ENCODE results near the gene RTL5. TPM values are rescaled to one million over a fixed set of nuclear protein-coding genes. Genes with fewer than 3 reads are reported as not detected.

RTL5 gene
- total RNA-seq, 4 donors from 2014 or later: 8.8 to 19.0 (median 9.9) TPM

DNA sequence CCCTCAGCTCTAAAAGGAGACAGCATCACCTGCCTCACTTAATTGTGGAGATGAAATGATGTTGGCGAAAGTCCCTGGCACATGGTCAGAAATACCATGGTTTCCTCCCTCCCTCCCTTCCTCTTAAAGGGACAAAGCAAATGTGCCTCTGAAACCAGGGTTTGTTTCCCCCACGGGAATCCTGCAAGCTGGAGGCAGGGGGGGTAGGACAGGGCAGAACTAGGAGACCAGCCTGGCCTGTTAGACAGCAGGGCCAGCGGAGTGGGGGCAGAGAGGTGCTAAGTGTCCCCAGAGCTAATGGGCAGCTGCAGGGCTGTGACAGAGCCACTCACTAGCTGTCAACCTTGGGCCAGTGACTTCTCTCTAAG is 5.7 kb downstream of the RTL5 start:
- Histone ChIP-seq H3K9me3 (no peaks in the 10 kb centered on the region), H3K4me1 (peaks cover 13 to 100% (median 18%) of the 10 kb centered on the region in 3 donors), H3K4me3 (no peak overlapping the region), H3K36me3 (no peaks in the 10 kb centered on the region), H3K27ac (peak overlapping the region; percentile 79 to 89 (median 80)), H3K27me3 (no peaks in the 10 kb centered on the region)
- ATAC-seq: no peak
- WGBS, 2 donors (ENCODE audit: low coverage in 1 of 2): no CpG with 5 or more reads among the region's 3 CpGs
- TF ChIP-seq POLR2A (IDR thresholded peaks at IDR 0.05) (no peak), CTCF (IDR thresholded peaks at IDR 0.05) (no peak), POLR2AphosphoS5 (IDR thresholded peaks at IDR 0.05) (no peak), EP300 (IDR thresholded peaks at IDR 0.05) (no peak)

DNA sequence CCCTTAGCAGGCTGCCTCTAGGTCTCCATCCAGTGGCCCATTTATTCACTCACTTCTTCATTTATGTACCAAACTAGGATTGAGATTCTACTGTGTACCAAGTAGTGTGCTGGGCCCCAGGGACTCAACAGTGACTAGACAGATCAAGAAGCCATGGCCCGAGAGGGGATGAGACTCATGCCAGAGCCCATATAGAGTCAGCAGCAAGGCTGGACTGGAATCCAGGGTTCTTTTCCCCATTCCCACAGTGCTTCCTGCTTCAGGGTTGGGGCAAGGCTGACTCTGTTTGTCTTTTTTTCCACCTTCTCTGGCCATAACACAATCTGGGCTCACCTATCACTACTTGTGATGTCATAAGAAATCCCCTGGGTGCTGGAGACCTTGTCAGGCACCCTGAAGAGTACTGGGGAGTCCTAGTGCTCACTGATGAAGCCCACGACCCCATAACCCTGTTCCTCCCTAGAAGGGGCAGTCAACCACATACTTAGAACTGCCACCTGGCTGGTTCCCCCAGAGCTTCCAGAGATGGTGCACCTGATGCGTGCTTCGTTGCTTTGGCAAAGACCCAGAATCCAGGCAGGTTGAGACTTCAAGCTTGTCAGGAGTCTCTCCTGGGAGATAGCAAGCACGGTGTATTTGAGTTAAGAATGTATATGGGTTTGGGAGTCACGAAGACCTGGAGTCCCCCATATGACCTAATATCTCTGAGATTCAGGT is 6.2 kb downstream of the RTL5 start:
- Histone ChIP-seq H3K4me1 (peaks cover 15 to 100% (median 23%) of the 10 kb centered on the region in 3 donors), H3K27ac (peak overlapping the region; percentile 79 to 89 (median 80)), H3K36me3 (no peaks in the 10 kb centered on the region), H3K4me3 (no peak overlapping the region), H3K27me3 (no peaks in the 10 kb centered on the region), H3K9me3 (no peaks in the 10 kb centered on the region)
- 40% methylated on average over 3 of the region's 6 CpGs; no CpG with 5 or more reads in 1 of the 2 donors for WGBS, 2 donors (ENCODE audit: low coverage in 1 of 2)
- no peak for ATAC-seq
- TF ChIP-seq POLR2AphosphoS5 (IDR thresholded peaks at IDR 0.05): no peak
- no peak for TF ChIP-seq EP300 (IDR thresholded peaks at IDR 0.05)
- no peak for TF ChIP-seq CTCF (IDR thresholded peaks at IDR 0.05)
- no peak for TF ChIP-seq POLR2A (IDR thresholded peaks at IDR 0.05)

DNA sequence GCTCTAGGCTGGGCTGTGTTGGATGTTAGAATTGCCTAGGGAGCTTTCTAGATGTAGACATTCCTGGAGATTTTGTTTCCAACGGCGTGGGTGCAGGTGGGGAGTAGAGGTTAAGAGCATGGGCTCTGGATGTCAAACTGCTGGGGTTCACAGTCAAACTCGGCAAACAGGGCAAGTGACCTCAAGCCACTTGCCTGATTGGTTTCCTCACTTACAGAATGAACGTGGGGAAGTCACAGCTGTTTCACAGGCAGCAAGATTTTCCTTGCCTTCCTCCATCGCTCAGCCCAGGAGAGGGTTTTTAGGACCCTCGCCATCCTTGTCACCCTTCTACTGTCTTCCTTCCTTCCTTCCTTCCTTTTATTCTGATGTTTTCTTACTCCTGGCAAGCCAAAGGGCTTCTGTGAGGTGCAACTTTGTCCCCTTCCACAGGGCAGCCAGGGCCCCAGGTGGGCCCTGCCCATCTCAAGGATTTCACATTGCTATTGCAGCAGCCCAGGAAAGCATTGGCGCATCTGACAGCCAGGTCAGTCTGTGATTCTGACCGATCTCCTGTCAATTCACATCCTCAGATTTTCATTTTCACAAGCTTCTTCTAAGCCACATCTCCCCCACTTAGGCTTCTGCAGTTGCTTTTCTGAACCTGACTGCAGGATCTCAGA is 7.0 kb downstream of the RTL5 start:
- Histone ChIP-seq H3K27ac (peak overlapping the region; percentile 79 to 89 (median 80)), H3K9me3 (no peaks in the 10 kb centered on the region), H3K27me3 (no peaks in the 10 kb centered on the region), H3K36me3 (no peaks in the 10 kb centered on the region), H3K4me3 (no peak overlapping the region), H3K4me1 (peaks cover 15 to 94% (median 24%) of the 10 kb centered on the region in 3 donors)
- no peak for ATAC-seq
- TF ChIP-seq POLR2A (IDR thresholded peaks at IDR 0.05) (no peak), POLR2AphosphoS5 (IDR thresholded peaks at IDR 0.05) (no peak), CTCF (IDR thresholded peaks at IDR 0.05) (no peak), EP300 (IDR thresholded peaks at IDR 0.05) (no peak)
- 20 to 73% methylated on average over 2 to 4 of the region's 8 CpGs for WGBS, 2 donors (ENCODE audit: low coverage in 1 of 2)

- Histone ChIP-seq H3K9me3 (no peaks in the 10 kb centered on the region), H3K27ac (peak overlapping the region; percentile 79 to 84 (median 80)), H3K4me1 (peaks cover 15 to 83% (median 24%) of the 10 kb centered on the region in 3 donors), H3K36me3 (no peaks in the 10 kb centered on the region), H3K4me3 (no peak overlapping the region), H3K27me3 (no peaks in the 10 kb centered on the region)
- TF ChIP-seq POLR2AphosphoS5 (IDR thresholded peaks at IDR 0.05): no peak
- no peak for TF ChIP-seq POLR2A (IDR thresholded peaks at IDR 0.05)
- no peak for TF ChIP-seq EP300 (IDR thresholded peaks at IDR 0.05)
- no peak for TF ChIP-seq CTCF (IDR thresholded peaks at IDR 0.05)
- WGBS, 2 donors (ENCODE audit: low coverage in 1 of 2): 78% methylated on average over 4 of the region's 11 CpGs; no CpG with 5 or more reads in 1 of the 2 donors
- ATAC-seq: peak; percentile 35
Measured at GRCh38 chrX:72123471-72124185, 8.1 kb downstream of the RTL5 start.

Measured in gastroesophageal sphincter (tissue), 4 donors.